HepG2 (cell line): Measurements from ENCODE around the gene NT5C1A.

Source experiments
- ARHGAP35 ChIP-seq: sonication (generic); formaldehyde crosslinking; IDR thresholded peaks from 2 replicates; pipeline ENCODE4 v1.9.0; 2022; ENCODE audit warnings: mild to moderate bottlenecking, inconsistent platforms, moderate library complexity, missing genetic modification reagents, borderline replicate concordance
- ATF7 ChIP-seq, 2 experiments: fragments of 450-650 bp in 1 of 2; sonication (generic) in 1 of 2; formaldehyde crosslinking in 1 of 2; IDR thresholded peaks; 2 replicates each; pipeline versions ENCODE4 v1.4.0 to v1.6.1; 2016 to 2020; ENCODE audit warnings: antibody characterized with exemption in 1 of 2, mild to moderate bottlenecking in 1 of 2, missing genetic modification reagents in 1 of 2
- TAF1 ChIP-seq: sonication (generic); formaldehyde crosslinking; IDR thresholded peaks from 2 replicates; pipeline ENCODE4 v1.4.0; 2020; ENCODE audit warnings: missing genetic modification reagents
- ZFP82 ChIP-seq: sonication (generic); formaldehyde crosslinking; IDR thresholded peaks from 2 replicates; pipeline ENCODE4 v1.5.1; 2020; ENCODE audit warnings: mild to moderate bottlenecking, missing genetic modification reagents, borderline replicate concordance
- ZNF331 ChIP-seq: sonication (generic); formaldehyde crosslinking; IDR thresholded peaks from 2 replicates; pipeline ENCODE4 v1.4.0; 2020; ENCODE audit warnings: missing genetic modification reagents
- ZNF75D ChIP-seq: sonication (generic); formaldehyde crosslinking; IDR thresholded peaks from 2 replicates; pipeline ENCODE4 v1.8.1; 2023; ENCODE audit warnings: missing genetic modification reagents, mild to moderate bottlenecking, borderline replicate concordance
- TF ChIP-seq, protein P1 (sequence below): sonication (generic); formaldehyde crosslinking; IDR thresholded peaks from 2 replicates; pipeline ENCODE4 v1.5.0; 2020; ENCODE audit warnings: mild to moderate bottlenecking, missing genetic modification reagents, moderate library complexity
- TF ChIP-seq, protein P2 (sequence below): sonication (generic); formaldehyde crosslinking; IDR thresholded peaks from 2 replicates; pipeline ENCODE4 v1.4.0; 2020; ENCODE audit warnings: mild to moderate bottlenecking, missing genetic modification reagents

DNA sequence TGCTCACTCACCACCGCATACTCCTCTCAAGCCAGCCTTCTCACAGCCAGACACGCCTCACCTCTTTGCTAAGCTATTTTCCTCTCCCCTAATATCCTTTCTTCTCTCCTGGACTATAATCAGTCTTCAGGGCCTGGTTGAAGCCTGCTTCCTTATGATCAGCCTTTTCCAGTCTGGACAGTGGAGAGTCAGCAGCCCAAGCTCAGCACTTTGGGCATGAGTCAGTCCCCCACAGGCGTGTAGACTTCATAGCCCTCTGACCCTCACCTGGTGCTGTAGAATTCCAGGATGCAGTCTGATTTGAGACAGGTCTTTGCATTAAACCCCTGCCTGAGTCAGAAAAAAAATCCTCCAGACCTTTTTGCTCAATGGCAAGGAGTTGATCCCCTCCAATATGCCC is 16.8 kb upstream of the NT5C1A start:
- no peak for TF ChIP-seq ARHGAP35
- TF ChIP-seq, protein P1, sequence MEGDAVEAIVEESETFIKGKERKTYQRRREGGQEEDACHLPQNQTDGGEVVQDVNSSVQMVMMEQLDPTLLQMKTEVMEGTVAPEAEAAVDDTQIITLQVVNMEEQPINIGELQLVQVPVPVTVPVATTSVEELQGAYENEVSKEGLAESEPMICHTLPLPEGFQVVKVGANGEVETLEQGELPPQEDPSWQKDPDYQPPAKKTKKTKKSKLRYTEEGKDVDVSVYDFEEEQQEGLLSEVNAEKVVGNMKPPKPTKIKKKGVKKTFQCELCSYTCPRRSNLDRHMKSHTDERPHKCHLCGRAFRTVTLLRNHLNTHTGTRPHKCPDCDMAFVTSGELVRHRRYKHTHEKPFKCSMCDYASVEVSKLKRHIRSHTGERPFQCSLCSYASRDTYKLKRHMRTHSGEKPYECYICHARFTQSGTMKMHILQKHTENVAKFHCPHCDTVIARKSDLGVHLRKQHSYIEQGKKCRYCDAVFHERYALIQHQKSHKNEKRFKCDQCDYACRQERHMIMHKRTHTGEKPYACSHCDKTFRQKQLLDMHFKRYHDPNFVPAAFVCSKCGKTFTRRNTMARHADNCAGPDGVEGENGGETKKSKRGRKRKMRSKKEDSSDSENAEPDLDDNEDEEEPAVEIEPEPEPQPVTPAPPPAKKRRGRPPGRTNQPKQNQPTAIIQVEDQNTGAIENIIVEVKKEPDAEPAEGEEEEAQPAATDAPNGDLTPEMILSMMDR, result no peak
- TF ChIP-seq ZNF75D, result no peak
- TF ChIP-seq ZNF331 (CRISPR knock-in tag), result no peak
- TF ChIP-seq, protein P2, sequence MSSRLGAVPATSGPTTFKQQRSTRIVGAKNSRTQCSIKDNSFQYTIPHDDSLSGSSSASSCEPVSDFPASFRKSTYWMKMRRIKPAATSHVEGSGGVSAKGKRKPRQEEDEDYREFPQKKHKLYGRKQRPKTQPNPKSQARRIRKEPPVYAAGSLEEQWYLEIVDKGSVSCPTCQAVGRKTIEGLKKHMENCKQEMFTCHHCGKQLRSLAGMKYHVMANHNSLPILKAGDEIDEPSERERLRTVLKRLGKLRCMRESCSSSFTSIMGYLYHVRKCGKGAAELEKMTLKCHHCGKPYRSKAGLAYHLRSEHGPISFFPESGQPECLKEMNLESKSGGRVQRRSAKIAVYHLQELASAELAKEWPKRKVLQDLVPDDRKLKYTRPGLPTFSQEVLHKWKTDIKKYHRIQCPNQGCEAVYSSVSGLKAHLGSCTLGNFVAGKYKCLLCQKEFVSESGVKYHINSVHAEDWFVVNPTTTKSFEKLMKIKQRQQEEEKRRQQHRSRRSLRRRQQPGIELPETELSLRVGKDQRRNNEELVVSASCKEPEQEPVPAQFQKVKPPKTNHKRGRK (CRISPR knock-in tag), result no peak
- no peak for TF ChIP-seq ZFP82 (CRISPR knock-in tag)
- TF ChIP-seq ATF7 (IDR thresholded peaks at IDR 0.05), result no peak
- TF ChIP-seq ATF7 (CRISPR knock-in tag; IDR thresholded peaks at IDR 0.05), result no peak
- no peak for TF ChIP-seq TAF1
